Spleen (tissue), 11 donors: Measurements from ENCODE around the gene RARA. TPM values are rescaled to one million over a fixed set of nuclear protein-coding genes. Genes with fewer than 3 reads are reported as not detected.
A peak's percentile ranks its signal among the peaks of the same experiment; 100 is the strongest.

Experiments
- DNase-seq: peaks from one replicate; pipeline ENCODE4 v3.0.0-alpha.2; 2020
- H3K27ac ChIP-seq, 8 donors: fragments of 200-600 bp; sonication (generic) in 7 of 8; 1 replicate in 4 of 8; 2 replicates in 4 of 8; pipeline versions ENCODE4 v1.5.0 to v1.8.0; 2016 to 2021; ENCODE audit warnings: inconsistent platforms in 4 of 8, mild to moderate bottlenecking in 4 of 8, moderate library complexity in 1 of 8
- H3K27me3 ChIP-seq, 7 donors: fragments of 200-600 bp; sonication (generic) in 6 of 7; replicated peaks in 1 of 7; 1 replicate in 4 of 7; 2 replicates in 3 of 7; pipeline versions ENCODE4 v1.5.0 to v1.8.0; 2016 to 2021; ENCODE audit warnings: inconsistent platforms in 3 of 7, mild to moderate bottlenecking in 1 of 7
- H3K36me3 ChIP-seq, 6 donors: fragments of 200-600 bp; sonication (generic) in 5 of 6; 1 replicate in 4 of 6; 2 replicates in 2 of 6; pipeline versions ENCODE4 v1.5.0 to v1.8.0; 2016 to 2021; ENCODE audit warnings: inconsistent platforms in 2 of 6
- H3K4me1 ChIP-seq, 6 donors: fragments of 200-600 bp; sonication (generic) in 5 of 6; 1 replicate in 3 of 6; 2 replicates in 3 of 6; pipeline versions ENCODE4 v1.5.0 to v1.8.0; 2016 to 2021; ENCODE audit warnings: inconsistent platforms in 3 of 6
- H3K4me3 ChIP-seq, 8 donors: fragments of 200-600 bp; sonication (generic) in 7 of 8; 1 replicate in 4 of 8; 2 replicates in 4 of 8; pipeline versions ENCODE4 v1.5.0 to v1.8.0; 2016 to 2021; ENCODE audit warnings: inconsistent platforms in 4 of 8, mild to moderate bottlenecking in 4 of 8, moderate library complexity in 2 of 8
- H3K9me3 ChIP-seq, 8 donors: fragments of 200-600 bp; sonication (generic) in 7 of 8; 1 replicate in 4 of 8; 2 replicates in 4 of 8; pipeline versions ENCODE4 v1.5.0 to v1.8.0; 2016 to 2021; ENCODE audit warnings: inconsistent platforms in 4 of 8
- POLR2A ChIP-seq, 3 donors: fragments of 450-650 bp; IDR thresholded peaks; one replicate each; pipeline ENCODE4 v1.5.1; 2017; ENCODE audit warnings: antibody characterized with exemption in 3 of 3, mild to moderate bottlenecking in 1 of 3
- POLR2AphosphoS5 ChIP-seq, 3 donors: sonication (generic); formaldehyde crosslinking; IDR thresholded peaks; one replicate each; pipeline ENCODE4 v1.5.1; 2017; ENCODE audit warnings: antibody characterized with exemption in 3 of 3
- WGBS, 5 donors: extraction: QIAGEN DNeasy Blood & Tissue Kit in 3 of 5; methylation state at CpG; one replicate each; pipeline versions ENCODE4 v1.1.5 to v1.1.7; 2013 to 2018; 5-methylcytosine and 5-hydroxymethylcytosine counted together
- intact Hi-C: fragments of 100-400 bp; cut with DNase I; formaldehyde crosslinking; loops from one replicate; pipeline ENCODE4 v1.15.0; 2023; ENCODE audit warnings: low total_unique reads
- polyA plus RNA-seq, 3 donors: library from polyadenylated mRNA; stranded (reverse); fragments of 200-250 nt; gene quantifications; one replicate each; pipeline ENCODE4 v1.2.1, GENCODE V29; 2013
- total RNA-seq, 7 donors: library from RNA; depleted of rRNA in 3 of 7; stranded (reverse); fragments of >200 nt in 3 of 7; fragmentation: NEBNext Ultra II Directional in 4 of 7; extraction: Animal tissue kit (Norgen Biotek cat#: 25700) in 4 of 7; gene quantifications; one replicate each; pipeline versions ENCODE4 v1.1.0 to v1.2.1, GENCODE V29; 2016 to 2021
- TF ChIP-seq, protein P1 (sequence below), 11 experiments: fragments of 200-600 bp in 7 of 11; fragments of 450-650 bp in 4 of 11; sonication (generic) in 4 of 11; IDR thresholded peaks in 8 of 11; conservative IDR thresholded peaks in 3 of 11; 1 replicate in 7 of 11; 2 replicates in 4 of 11; pipeline versions ENCODE4 v1.4.0 to v1.8.0; 2016 to 2021; ENCODE audit warnings: antibody characterized with exemption in 11 of 11, inconsistent platforms in 4 of 11, mild to moderate bottlenecking in 1 of 11
- donor health status: healthy with polysubstance abuse.
- donor health status: DM: no; HTN: no; CAD: no; lungs with moderate emphysema.
- donor health status: DM: no; HTN: no; CAD: no.
- donor health status: Bipolar disorder and iron deficiency.
- donor health status: healthy.
- donor health status: DM: no; HTN: no; CAD: no.
- donor health status: DM: yes; HTN: yes; CAD: no.

Gene RARA
- total and polyA plus RNA-seq, 10 donors = 13.3 to 95.1 (median 58.9) TPM

GRCh38 chr17:40326014-40326831 lies 17.2 kb downstream of the RARA start:
- Histone ChIP-seq H3K4me1 (peaks cover 94 to 100% (median 100%) of the 10 kb centered on the region in 6 donors), H3K27ac (peak overlapping the region; percentile 70 to 97 (median 90)), H3K27me3 (no peaks in the 10 kb centered on the region), H3K36me3 (peaks cover 0 to 7% (median 5%) of the 10 kb centered on the region in 6 donors), H3K4me3 (peak overlapping the region in 3 of 8 donors; percentile 8 to 53 (median 12)), H3K9me3 (no peaks in the 10 kb centered on the region)
- intact Hi-C loops = no loop called here
- DNase-seq = peak; percentile 86
- TF ChIP-seq POLR2AphosphoS5 (IDR thresholded peaks at IDR 0.05) (peak; percentile 45 to 64 (median 47)), POLR2A (IDR thresholded peaks at IDR 0.05) (no peak)
- WGBS, 5 donors = 21 to 35% (median 26%) methylated on average over 15 to 17 of the region's 17 CpGs

- peaks cover 94 to 100% (median 100%) of the 10 kb centered on the region in 6 donors for H3K4me1 ChIP-seq
- H3K36me3 ChIP-seq = peaks cover 0 to 13% (median 11%) of the 10 kb centered on the region in 6 donors
- DNase-seq = peak; percentile 58
- peak overlapping the region; percentile 70 to 97 (median 90) for H3K27ac ChIP-seq
- no peaks in the 10 kb centered on the region for H3K9me3 ChIP-seq
- intact Hi-C loops = no loop called here
- TF ChIP-seq, protein P1, sequence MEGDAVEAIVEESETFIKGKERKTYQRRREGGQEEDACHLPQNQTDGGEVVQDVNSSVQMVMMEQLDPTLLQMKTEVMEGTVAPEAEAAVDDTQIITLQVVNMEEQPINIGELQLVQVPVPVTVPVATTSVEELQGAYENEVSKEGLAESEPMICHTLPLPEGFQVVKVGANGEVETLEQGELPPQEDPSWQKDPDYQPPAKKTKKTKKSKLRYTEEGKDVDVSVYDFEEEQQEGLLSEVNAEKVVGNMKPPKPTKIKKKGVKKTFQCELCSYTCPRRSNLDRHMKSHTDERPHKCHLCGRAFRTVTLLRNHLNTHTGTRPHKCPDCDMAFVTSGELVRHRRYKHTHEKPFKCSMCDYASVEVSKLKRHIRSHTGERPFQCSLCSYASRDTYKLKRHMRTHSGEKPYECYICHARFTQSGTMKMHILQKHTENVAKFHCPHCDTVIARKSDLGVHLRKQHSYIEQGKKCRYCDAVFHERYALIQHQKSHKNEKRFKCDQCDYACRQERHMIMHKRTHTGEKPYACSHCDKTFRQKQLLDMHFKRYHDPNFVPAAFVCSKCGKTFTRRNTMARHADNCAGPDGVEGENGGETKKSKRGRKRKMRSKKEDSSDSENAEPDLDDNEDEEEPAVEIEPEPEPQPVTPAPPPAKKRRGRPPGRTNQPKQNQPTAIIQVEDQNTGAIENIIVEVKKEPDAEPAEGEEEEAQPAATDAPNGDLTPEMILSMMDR (IDR thresholded peaks at IDR 0.05 in 8 of 11, conservative IDR thresholded peaks at IDR 0.05 in 3 of 11) = no peak
- TF ChIP-seq POLR2AphosphoS5 (IDR thresholded peaks at IDR 0.05) = no peak
- TF ChIP-seq POLR2A (IDR thresholded peaks at IDR 0.05) = no peak
- H3K4me3 ChIP-seq = peak overlapping the region in 3 of 8 donors; percentile 8 to 53 (median 12)
- no peaks in the 10 kb centered on the region for H3K27me3 ChIP-seq
- 16 to 75% (median 61%) methylated on average over 1 of the region's 1 CpG for WGBS, 5 donors
Measured at GRCh38 chr17:40326832-40327199, 17.8 kb downstream of the RARA start.

- WGBS, 5 donors = 68 to 82% (median 70%) methylated on average over 2 to 4 of the region's 4 CpGs
- H3K27ac ChIP-seq = peak overlapping the region; percentile 70 to 97 (median 90)
Measured at GRCh38 chr17:40327244-40327729, 18.3 kb downstream of the RARA start.

DNA sequence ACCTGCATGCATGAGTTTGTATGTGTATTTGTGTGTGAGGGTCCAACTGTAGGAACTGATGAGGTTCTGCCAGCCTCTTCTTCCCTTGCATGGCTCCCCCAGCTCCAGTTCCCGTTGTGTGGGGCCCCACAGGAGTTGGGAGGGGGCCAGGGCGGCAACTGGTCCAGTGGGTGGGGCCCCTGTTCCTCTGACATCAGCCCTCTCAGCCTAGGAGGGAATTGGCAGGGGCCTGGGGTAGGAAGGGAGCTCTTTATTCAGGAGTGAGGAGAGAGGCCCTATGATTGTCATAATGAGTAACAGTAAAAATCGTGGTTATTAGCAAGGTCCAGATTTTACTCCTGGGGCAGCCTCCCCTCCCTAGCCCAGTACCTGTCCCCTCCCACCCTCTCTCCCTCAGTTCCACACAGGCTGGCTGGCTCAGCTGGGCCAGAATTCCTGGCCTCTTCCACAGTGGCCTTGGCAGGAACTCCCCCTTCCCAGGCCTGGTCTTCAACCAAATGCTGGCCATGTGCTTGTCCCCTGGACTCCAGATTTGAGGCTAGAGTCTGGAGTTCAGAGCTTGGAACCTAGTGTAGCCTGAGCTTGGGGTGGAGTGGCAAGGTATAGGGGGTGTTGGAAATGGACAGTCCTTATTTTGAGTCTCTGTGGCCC lies 18.9 kb downstream of the RARA start:
- DNase-seq = peak; percentile 81
- H3K27ac ChIP-seq = peak overlapping the region in 7 of 8 donors; percentile 86 to 97 (median 92)
- 8 to 23% (median 14%) methylated on average over 2 to 3 of the region's 3 CpGs for WGBS, 5 donors
- H3K9me3 ChIP-seq = no peaks in the 10 kb centered on the region
- H3K4me1 ChIP-seq = peaks cover 98 to 100% (median 100%) of the 10 kb centered on the region in 6 donors
- peak overlapping the region in 1 of 8 donors; percentile 53 for H3K4me3 ChIP-seq
- peaks cover 0 to 24% (median 15%) of the 10 kb centered on the region in 6 donors for H3K36me3 ChIP-seq
- no peak for TF ChIP-seq POLR2A (IDR thresholded peaks at IDR 0.05)
- TF ChIP-seq POLR2AphosphoS5 (IDR thresholded peaks at IDR 0.05) = peak in 1 of 3 donors; percentile 19
- intact Hi-C loops = no loop called here
- no peaks in the 10 kb centered on the region for H3K27me3 ChIP-seq

More at GRCh38 chr17:40327244-40327729, 18.3 kb downstream of the RARA start:
- Histone ChIP-seq H3K4me3 (peak overlapping the region in 2 of 8 donors; percentile 12 to 53), H3K4me1 (peaks cover 93 to 100% (median 100%) of the 10 kb centered on the region in 6 donors), H3K9me3 (no peaks in the 10 kb centered on the region), H3K36me3 (peaks cover 0 to 18% (median 15%) of the 10 kb centered on the region in 6 donors), H3K27me3 (no peaks in the 10 kb centered on the region)
- TF ChIP-seq, protein P1 (IDR thresholded peaks at IDR 0.05 in 8 of 11, conservative IDR thresholded peaks at IDR 0.05 in 3 of 11) = no peak
- TF ChIP-seq POLR2A (IDR thresholded peaks at IDR 0.05) = no peak
- TF ChIP-seq POLR2AphosphoS5 (IDR thresholded peaks at IDR 0.05) = no peak
- peak; percentile 69 for DNase-seq
- intact Hi-C loops = no loop called here
